Measurements from ENCODE around the gene ATP5F1C.

Gene ATP5F1C

DNA sequence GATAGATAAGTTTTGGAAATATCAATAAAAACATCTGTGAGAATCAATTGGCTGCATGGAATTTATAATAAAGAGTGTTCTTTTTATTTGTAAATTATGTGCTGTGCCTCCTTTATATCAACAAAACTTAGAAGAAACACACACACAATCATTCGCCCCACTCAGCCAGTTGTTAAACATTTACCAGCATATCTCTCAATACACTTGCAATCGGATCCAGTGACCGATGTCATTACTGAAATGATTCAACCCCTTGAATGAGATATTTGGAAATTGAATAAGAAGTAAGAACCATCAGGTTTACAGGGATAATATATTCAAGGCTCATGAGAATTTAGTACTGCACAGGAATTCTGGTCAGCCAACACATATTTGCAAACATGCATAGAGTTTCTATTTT, 65.9 kb downstream of the ATP5F1C start:
- no peak for DNase-seq

DNA sequence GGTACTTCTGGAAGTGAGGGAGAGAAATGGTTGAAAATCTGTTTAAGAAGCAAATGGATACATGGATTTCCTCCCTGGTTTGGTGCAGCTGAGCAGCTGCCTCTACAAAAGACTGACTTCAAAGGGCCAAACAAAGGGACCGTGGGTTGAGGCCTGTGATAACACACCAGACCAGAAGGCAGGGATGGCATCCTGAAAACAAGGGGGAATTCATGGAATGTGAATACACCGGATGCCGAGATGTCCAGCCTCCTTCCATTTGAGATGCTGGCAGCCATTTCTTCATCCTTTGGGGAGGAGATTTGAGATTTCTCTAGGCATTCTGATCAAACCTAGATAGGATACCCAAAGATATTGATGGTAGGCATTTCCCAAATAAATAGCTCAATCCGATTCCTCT, 67.2 kb downstream of the ATP5F1C start:
- DNase-seq: no peak

DNA sequence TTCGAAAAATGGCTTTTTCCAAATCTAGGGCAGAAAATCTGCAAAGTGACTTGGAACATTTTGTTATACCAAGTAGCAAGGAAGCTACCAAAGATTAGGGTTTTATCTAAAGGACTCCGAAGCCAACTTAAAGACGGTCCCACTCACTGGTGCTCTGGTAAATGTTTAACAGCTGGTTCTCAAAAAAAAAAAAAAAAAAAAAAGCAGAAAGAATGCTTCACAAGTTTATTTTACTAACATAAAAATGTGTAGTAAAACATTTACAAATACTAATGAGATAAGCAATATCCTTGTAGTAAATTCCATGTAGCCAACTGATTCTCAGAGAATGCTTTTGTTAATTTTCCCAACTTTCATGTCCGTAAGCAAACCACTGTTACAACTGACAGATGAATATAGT, 68.7 kb downstream of the ATP5F1C start:
- DNase-seq: no peak

GRCh38 chr10:7857262-7857661, 69.3 kb downstream of the ATP5F1C start:
- no peak for DNase-seq
